HAP-1 (cell line): ENCODE data around the gene BASP1.
"Not testable (repeated sequence)": the region's sequence is repeated elsewhere in the genome, so short reads cannot be mapped to it uniquely, and the experiment has no call there.

Source experiments
- DNase-seq, 2 experiments: peaks; one replicate each; pipeline ENCODE4 v3.0.0-alpha.2; 2016 to 2020; ENCODE audit warnings: low spot score in 2 of 2
- H3K27me3 ChIP-seq: fragments of 250-450 bp; sonication (Bioruptor Pico); 2 replicates; pipeline ENCODE4 v1.5.1; 2020; ENCODE audit warnings: low read depth, mild to moderate bottlenecking, moderate library complexity
- H3K36me3 ChIP-seq: fragments of 250-450 bp; sonication (Bioruptor Pico); replicated peaks from 2 replicates; pipeline ENCODE4 v1.5.1; 2020; ENCODE audit warnings: mild to moderate bottlenecking
- H3K4me1 ChIP-seq: fragments of 250-450 bp; sonication (Bioruptor Pico); 2 replicates; pipeline ENCODE4 v1.5.1; 2020; ENCODE audit warnings: mild to moderate bottlenecking
- H3K4me3 ChIP-seq: fragments of 250-450 bp; sonication (Bioruptor Pico); 2 replicates; pipeline ENCODE4 v1.5.1; 2020; ENCODE audit warnings: mild to moderate bottlenecking, moderate library complexity
- H3K9me3 ChIP-seq: fragments of 250-450 bp; sonication (Bioruptor Pico); 2 replicates; pipeline ENCODE4 v1.5.1; 2020; ENCODE audit warnings: mild to moderate bottlenecking, moderate library complexity
- in situ Hi-C: fragments of 300-500 bp; cut with MboI; formaldehyde crosslinking; loops from 3 replicates; pipeline ENCODE4 v1.14.3; 2020; ENCODE audit warnings: low sequenced_read_pairs, inconsistent platforms, mixed read lengths

The BASP1 gene

GRCh38 chr5:17304282-17304681, 86.9 kb downstream of the BASP1 start:
- no peaks in the 10 kb centered on the region for H3K36me3 ChIP-seq
- H3K27me3 ChIP-seq: no peaks in the 10 kb centered on the region
- H3K4me1 ChIP-seq: no peaks in the 10 kb centered on the region
- no peaks in the 10 kb centered on the region for H3K9me3 ChIP-seq
- H3K4me3 ChIP-seq: no peak overlapping the region
- in situ Hi-C loops: no loop called here
- no peak for DNase-seq

- Histone ChIP-seq H3K4me3 (no peak overlapping the region), H3K4me1 (peaks cover under 1% of the 10 kb centered on the region; the same call in 1 of the 2 replicates), H3K36me3 (no peaks in the 10 kb centered on the region), H3K9me3 (no peaks in the 10 kb centered on the region), H3K27me3 (no peaks in the 10 kb centered on the region)
- in situ Hi-C loops: no loop called here
- no peak for DNase-seq
Observed at GRCh38 chr5:17305017-17305416, 87.6 kb downstream of the BASP1 start.

GRCh38 chr5:17305964-17306725, 88.7 kb downstream of the BASP1 start:
- no peaks in the 10 kb centered on the region for H3K27me3 ChIP-seq
- peaks cover 5% of the 10 kb centered on the region for H3K4me1 ChIP-seq
- no peak overlapping the region for H3K4me3 ChIP-seq
- H3K9me3 ChIP-seq: no peaks in the 10 kb centered on the region
- H3K36me3 ChIP-seq: no peaks in the 10 kb centered on the region
- DNase-seq: no peak
- in situ Hi-C loops: no loop called here

- peaks cover 5% of the 10 kb centered on the region for H3K4me1 ChIP-seq
Observed at GRCh38 chr5:17306726-17307091, 89.3 kb downstream of the BASP1 start.

GRCh38 chr5:17307440-17307839, 90.0 kb downstream of the BASP1 start:
- H3K27me3 ChIP-seq, H3K9me3 ChIP-seq, H3K4me1 ChIP-seq, in situ Hi-C loops, DNase-seq, H3K36me3 ChIP-seq, H3K4me3 ChIP-seq: not testable (repeated sequence)

More at GRCh38 chr5:17306726-17307091, 89.3 kb downstream of the BASP1 start:
- Histone ChIP-seq H3K27me3 (no peaks in the 10 kb centered on the region), H3K9me3 (no peaks in the 10 kb centered on the region), H3K36me3 (no peaks in the 10 kb centered on the region), H3K4me3 (no peak overlapping the region)
- in situ Hi-C loops: no loop called here
- no peak for DNase-seq

- Histone ChIP-seq H3K4me3 (no peak overlapping the region), H3K27me3 (no peaks in the 10 kb centered on the region)
Observed at GRCh38 chr5:17308326-17309065, 91.1 kb downstream of the BASP1 start.

GRCh38 chr5:17309462-17309861, 92.0 kb downstream of the BASP1 start:
- Histone ChIP-seq H3K9me3 (no peaks in the 10 kb centered on the region), H3K4me1 (peaks cover 5% of the 10 kb centered on the region), H3K36me3 (no peaks in the 10 kb centered on the region), H3K27me3 (no peaks in the 10 kb centered on the region), H3K4me3 (no peak overlapping the region)
- no peak for DNase-seq
- in situ Hi-C loops: no loop called here

More at GRCh38 chr5:17308326-17309065, 91.1 kb downstream of the BASP1 start:
- Histone ChIP-seq H3K36me3 (no peaks in the 10 kb centered on the region), H3K4me1 (peaks cover 5% of the 10 kb centered on the region), H3K9me3 (no peaks in the 10 kb centered on the region)
- in situ Hi-C loops: no loop called here
- no peak for DNase-seq

GRCh38 chr5:17310502-17310901, 93.1 kb downstream of the BASP1 start:
- DNase-seq, H3K9me3 ChIP-seq, in situ Hi-C loops, H3K36me3 ChIP-seq, H3K27me3 ChIP-seq, H3K4me3 ChIP-seq: not testable (repeated sequence)
- H3K4me1 ChIP-seq: peaks cover 13% of the 10 kb centered on the region

- H3K27me3 ChIP-seq, in situ Hi-C loops, H3K36me3 ChIP-seq, H3K9me3 ChIP-seq, DNase-seq, H3K4me3 ChIP-seq: not testable (repeated sequence)
- H3K4me1 ChIP-seq: peaks cover 14% of the 10 kb centered on the region
Observed at GRCh38 chr5:17311811-17312210, 94.4 kb downstream of the BASP1 start.

GRCh38 chr5:17312358-17312757, 94.9 kb downstream of the BASP1 start:
- Histone ChIP-seq H3K9me3 (no peaks in the 10 kb centered on the region), H3K4me1 (peaks cover 14% of the 10 kb centered on the region), H3K27me3 (no peaks in the 10 kb centered on the region), H3K36me3 (no peaks in the 10 kb centered on the region; the same call in 1 of the 2 replicates), H3K4me3 (no peak overlapping the region)
- no peak for DNase-seq
- in situ Hi-C loops: no loop called here

GRCh38 chr5:17314907-17315471, 97.6 kb downstream of the BASP1 start:
- peaks cover 14% of the 10 kb centered on the region for H3K4me1 ChIP-seq
- no peaks in the 10 kb centered on the region for H3K27me3 ChIP-seq
- in situ Hi-C loops: no loop called here
- no peaks in the 10 kb centered on the region for H3K9me3 ChIP-seq
- no peak for DNase-seq
- H3K4me3 ChIP-seq: no peak overlapping the region
- no peaks in the 10 kb centered on the region; the same call in 1 of the 2 replicates for H3K36me3 ChIP-seq

- Histone ChIP-seq H3K27me3 (no peaks in the 10 kb centered on the region), H3K36me3 (no peaks in the 10 kb centered on the region; the same call in 1 of the 2 replicates), H3K9me3 (no peaks in the 10 kb centered on the region), H3K4me3 (no peak overlapping the region), H3K4me1 (peaks cover 9% of the 10 kb centered on the region)
- no peak for DNase-seq
- in situ Hi-C loops: no loop called here
Observed at GRCh38 chr5:17315710-17316221, 98.3 kb downstream of the BASP1 start.

- Histone ChIP-seq H3K4me1 (peaks cover 9% of the 10 kb centered on the region), H3K4me3 (no peak overlapping the region), H3K27me3 (no peaks in the 10 kb centered on the region), H3K9me3 (no peaks in the 10 kb centered on the region), H3K36me3 (no peaks in the 10 kb centered on the region; the same call in 1 of the 2 replicates)
- in situ Hi-C loops: no loop called here
- DNase-seq: no peak
Observed at GRCh38 chr5:17316970-17317459, 99.6 kb downstream of the BASP1 start.

GRCh38 chr5:17317473-17317872, 100.0 kb downstream of the BASP1 start:
- H3K4me3 ChIP-seq: no peak overlapping the region
- H3K9me3 ChIP-seq: no peaks in the 10 kb centered on the region
- H3K36me3 ChIP-seq: no peaks in the 10 kb centered on the region; the same call in 1 of the 2 replicates
- H3K27me3 ChIP-seq: no peaks in the 10 kb centered on the region
- H3K4me1 ChIP-seq: peaks cover 9% of the 10 kb centered on the region
- in situ Hi-C loops: no loop called here
- no peak for DNase-seq
